ENCODE results near the gene XAGE3.

The XAGE3 gene

DNA sequence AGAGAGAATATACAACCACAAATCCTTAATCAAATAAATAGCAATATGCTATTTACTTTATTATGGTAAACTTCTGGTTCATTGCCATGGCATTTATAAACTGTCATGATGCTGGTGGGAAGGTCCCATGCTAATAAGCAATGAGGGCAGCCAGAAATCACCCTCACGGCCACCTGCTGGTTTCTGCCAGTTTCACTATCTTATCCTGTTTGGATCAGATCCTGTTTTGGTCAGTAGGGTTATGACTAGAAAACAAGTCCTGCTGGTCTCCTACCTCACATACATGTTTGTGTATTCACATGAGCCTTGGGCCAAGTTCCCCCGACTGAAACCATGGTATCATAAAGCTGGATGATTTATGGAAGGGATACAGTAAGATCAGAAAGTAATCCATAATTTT lies 28.7 kb downstream of the XAGE3 start:
- DNase-seq (ENCODE audit: low read depth), result no peak

DNA sequence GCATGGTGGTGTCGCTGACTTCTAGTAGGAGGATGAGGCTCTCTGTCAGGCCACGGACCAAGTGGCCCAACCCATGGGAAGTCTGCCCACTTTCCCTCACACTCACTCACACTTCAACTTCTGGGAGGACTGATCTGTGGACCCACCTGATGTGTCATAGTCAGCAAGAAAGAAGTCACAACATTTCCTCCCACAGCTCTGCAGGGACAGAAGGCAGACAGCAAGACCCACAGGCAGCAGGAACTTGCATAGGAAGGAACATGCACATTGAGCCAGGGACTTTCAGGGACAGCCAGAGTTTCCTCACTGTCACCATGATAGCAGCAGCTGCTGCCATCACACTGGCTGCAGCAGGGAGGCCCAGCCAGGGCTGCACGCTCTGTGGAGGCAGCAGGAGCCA lies 37.3 kb downstream of the XAGE3 start:
- no peak for DNase-seq (ENCODE audit: low read depth)

DNA sequence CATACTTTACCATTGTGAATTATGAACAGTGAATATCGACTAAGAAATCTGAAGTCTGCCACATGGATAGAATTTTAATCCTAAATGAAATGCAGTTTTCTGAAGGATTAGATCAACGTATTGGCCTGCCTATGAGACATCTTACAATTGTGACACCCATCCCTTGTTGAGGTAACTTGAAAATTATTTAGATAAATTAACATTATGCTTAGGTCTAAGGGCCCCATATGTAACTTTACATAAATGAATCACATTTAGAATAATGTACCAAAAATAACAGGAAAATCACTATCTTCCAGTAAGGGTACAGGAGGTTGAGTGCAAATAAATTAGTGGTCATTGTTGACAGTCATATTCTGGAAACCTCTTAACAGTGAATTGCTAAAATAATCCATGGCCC lies 43.3 kb downstream of the XAGE3 start:
- DNase-seq (ENCODE audit: low read depth), result no peak

DNA sequence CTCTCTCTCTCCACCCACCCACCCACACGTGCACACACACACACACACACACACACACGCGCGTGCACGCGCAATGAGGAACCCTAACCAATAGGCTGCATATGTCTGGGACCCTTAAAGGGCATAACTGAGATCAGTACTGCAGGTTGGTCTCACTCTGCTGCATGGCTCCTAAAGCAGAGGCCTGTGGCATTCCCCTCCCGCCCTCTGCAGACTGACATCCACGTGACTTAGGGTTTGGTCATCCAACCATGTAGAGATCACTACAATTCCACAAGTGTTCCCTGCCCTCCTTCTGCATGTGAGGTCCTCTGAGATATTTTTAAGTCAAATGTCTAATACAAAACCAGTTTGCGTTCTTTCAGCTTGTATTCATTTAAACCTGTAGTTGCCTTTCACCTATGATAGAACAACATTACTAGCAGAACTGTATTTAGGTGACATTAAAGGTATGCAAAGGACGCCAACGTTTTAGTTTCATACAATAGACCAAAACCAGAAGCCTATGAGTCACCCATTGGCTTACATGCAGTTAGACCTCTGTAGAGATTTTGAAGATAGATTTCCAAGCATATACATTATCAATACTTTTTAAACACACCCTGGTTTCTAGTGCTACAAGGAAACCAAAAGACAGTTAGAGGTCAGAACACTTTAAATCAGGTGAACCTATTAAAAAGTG lies 46.7 kb downstream of the XAGE3 start:
- DNase-seq (ENCODE audit: low read depth), result no peak

DNA sequence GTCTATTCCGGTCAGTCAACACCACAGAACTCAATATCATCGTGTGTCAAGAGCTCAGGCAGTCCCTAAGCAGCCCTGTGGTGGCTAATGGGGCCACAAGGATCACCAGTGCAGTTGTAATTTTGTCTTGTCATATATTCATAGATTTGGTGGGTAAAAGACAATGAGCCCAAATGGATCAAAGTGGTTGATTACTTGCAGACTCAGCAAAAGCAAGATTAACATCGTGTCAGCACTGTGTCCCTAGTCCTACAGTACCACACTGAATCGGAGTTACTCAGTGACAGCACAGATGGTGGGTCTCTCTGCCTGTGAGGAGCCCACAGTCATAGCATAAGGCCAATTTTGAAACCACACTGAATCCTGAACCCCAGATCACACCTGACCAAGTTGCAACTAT lies 48.1 kb downstream of the XAGE3 start:
- DNase-seq (ENCODE audit: low read depth), result no peak
